M059J (cell line): ENCODE data around the gene GALNT16. TPM values are rescaled to one million over a fixed set of nuclear protein-coding genes. Genes with fewer than 3 reads are reported as not detected.
"Not testable (repeated sequence)": the region's sequence is repeated elsewhere in the genome, so short reads cannot be mapped to it uniquely, and the experiment has no call there.

ENCODE experiments used
- DNase-seq: peaks from one replicate; pipeline ENCODE4 v3.0.0-alpha.2; 2012; ENCODE audit warnings: low read depth
- total RNA-seq: library from RNA; depleted of rRNA; stranded (reverse); fragments of >200 nt; shearing (Covaris generic); gene quantifications from 2 replicates; pipeline ENCODE4 v1.2.3, GENCODE V29; 2014

GALNT16 gene
- total RNA-seq, 1 experiment from 2014 or later, result 0.30 TPM

DNA sequence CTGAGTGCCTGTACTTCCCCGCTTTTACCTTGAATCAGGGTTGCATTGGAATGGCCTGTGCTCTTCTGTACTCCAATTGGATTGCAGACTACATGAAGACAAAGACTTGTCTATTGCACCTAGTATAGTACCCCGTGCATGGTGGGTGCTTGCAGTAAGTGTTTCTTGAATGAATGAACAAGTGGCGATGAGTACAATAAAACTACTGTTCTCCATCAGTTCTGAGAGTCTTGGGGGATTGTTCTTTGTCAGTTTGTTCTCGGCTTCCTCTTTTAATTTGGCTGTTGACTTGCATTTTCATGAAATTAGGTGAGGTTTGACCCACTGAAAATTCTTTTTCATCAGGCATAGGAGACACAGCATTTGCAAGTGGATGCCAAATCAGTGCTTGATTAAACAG is 104.0 kb downstream of the GALNT16 start:
- DNase-seq, result no peak

DNA sequence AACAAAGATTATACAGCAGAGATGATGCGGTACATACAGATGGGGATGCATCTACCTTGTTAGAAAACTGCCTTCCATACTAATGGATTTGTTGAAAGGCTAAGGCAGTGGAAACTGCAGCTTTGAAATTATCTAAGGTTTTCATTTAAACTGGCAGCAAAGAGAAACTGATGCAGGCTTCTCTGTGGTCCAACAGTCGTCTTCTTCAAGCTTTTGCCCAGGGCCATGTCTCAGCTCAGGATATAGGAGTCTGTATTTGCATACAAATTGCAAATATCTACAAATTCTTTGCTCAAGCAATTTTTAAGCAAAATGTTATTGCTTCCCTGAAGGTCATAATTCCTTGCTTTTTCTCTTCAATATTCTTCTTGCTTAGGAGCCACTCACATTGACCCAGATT is 104.4 kb downstream of the GALNT16 start:
- no peak for DNase-seq

DNA sequence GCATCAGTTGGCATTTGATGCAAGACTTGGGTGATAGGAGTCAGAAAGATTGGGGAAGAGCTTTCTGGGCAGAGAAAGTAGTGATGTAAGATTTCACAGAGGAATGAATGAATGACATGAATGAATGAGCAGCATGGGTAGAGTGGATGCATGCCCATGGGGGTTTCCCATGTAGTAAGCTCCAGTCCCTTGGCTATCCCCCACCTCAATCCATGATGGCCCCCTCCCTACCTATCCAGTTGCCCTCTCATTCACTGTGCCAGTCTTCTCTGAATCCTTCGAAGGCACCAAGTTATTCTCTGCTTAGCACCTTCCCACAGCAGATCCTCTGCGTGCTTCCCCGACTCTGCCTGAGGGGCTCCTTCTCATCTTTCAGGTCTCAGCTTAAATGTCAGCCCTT is 106.1 kb downstream of the GALNT16 start:
- no peak for DNase-seq

DNA sequence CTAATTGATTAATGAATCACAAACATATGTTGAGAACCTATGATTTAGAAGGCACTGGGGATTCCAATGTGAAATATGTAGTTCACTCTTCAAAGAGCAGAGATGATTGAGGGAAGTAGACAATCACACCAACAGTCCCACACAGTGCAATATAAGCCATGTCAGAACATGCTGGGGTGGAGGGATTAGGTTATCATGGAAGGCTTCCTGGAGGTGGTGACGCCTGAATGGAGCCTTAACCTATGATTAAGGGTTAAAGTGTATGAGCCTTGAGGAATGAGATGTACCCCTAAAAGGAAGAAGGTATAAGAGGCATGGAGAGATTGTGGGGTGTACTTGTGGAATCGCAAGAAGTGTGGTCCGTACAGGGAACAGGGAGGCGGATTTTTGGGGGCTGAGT is 106.8 kb downstream of the GALNT16 start:
- DNase-seq, result no peak

DNA sequence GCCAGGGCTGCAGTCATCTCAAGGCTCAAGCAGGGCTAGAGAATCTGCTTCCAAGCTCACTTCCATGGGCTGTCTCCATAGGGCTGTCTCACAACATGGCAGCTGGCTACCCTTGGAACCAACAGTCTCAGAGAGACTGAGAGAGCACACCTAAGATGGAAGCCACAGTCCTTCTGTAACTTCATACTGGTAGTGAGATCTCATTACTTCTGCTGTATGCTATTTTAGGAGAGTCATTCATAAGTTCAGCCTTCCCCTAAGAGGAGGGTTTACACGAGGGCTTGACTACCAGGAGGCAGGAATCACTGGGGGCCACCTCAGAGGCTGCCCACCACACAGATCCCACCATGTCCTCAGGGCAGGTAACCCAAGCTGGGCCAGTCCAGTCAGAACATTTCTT is 108.4 kb downstream of the GALNT16 start:
- DNase-seq, result no peak

DNA sequence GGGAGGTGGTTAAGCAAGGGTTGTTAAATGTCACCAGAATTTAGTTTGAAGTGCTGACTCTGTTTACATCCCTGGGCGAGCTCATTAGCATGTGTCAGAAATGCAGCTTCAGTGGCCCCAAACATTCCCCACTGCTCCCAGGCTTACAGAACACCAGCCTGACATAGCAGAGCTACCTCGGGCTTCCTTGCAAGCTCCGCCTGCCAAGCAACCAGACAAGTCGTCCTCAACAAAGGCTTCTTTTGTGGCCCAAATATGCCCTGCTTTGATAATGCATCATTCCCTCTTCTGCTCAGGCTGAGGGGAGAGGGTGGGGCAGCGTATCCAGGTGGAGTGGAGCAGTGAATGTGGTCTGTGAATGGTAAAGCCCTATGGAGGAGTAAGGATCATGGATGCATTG is 110.1 kb downstream of the GALNT16 start:
- DNase-seq, result no peak

DNA sequence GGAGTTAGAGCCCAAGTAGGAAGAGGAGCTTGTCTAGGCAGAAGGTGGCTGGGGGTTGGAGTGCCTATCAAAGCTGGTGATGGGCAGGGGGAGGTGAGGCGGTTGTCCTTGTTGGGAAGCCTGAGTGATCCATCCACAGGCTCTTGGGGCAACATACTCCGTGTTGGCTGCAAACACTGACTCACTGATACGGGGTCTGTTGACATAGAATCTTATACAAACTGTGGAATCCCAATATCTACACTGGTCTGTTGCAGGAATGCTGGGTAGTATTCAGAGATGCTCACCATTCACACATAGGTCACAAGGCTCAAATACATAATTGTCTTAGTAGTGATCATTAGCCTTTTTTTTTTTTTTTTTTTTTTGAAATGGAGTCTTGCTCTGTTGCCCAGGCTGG is 112.2 kb downstream of the GALNT16 start:
- DNase-seq, result no peak

DNA sequence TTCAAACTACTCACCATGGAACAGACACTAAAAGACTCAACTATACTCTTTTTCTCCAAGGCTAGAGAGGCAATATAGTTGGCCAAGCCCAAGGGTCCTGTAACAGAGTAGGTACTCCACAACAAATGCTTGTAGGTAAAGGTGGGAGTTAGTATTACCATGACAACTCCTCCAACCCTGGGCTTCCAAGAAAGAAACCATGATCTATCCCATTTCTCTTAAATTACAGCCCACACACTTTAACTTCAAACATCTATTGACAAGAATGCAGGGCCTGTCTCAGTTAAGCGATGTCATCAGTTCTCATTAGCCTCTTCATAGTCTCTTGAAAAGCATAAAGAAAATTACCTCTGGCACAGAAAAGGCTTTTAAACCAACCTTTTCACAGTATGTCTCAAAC is 113.1 kb downstream of the GALNT16 start:
- DNase-seq, result no peak

DNA sequence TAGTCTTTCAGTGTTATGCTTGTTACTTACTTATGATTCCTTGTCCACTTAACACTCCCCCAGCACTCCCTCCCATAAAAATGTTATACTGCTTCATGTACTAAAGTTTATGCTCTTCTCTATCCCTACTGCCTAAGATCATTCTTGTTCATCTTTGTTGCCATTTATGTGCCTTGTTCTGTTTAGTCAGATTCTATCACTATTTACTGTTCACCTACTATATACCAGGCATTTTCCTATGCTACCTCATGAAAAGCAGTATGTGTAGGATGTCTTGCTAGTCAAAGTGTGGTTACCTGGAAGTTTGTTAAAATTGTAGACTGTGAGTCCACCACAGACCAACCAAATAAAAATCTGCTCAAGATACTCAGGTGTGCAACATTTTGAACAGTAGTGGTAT is 114.3 kb downstream of the GALNT16 start:
- DNase-seq, result no peak

DNA sequence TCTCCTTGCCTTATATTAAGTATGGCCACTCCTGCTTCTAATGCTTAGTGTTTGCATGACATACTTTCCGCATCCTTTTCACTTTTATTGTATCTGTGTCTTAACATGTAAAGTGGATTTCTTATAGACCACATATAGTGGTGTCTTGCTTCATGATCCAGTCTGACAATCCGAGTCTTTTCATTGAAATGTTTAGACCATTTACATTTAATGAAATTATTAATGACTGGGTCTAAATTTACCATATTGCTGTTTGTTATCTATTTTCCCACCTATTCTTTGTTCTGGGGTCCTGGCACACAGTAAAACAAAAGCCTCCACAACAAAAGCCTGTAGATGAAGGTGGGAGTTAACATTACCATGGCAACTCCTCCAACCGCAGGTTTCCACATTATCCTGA is 115.2 kb downstream of the GALNT16 start:
- no peak for DNase-seq

DNA sequence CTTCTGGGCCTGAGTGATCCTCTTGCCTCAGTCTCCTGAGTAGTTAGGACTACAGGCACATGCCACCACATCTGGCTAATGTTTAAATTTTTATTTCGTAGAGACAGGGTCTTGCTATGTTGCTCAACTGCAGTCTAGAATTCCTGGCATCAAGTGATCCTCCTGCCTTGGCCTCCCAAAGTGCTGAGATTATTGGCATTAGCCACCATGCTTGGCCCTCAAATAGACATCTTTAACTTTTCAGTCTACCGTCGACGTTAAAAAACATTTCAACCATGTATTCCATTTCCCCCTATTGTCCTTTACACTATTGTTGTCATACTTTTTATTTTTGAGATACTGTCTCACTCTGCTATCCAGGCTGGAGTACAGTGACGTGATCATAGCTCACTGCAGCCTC is 115.8 kb downstream of the GALNT16 start:
- DNase-seq, result no peak

DNA sequence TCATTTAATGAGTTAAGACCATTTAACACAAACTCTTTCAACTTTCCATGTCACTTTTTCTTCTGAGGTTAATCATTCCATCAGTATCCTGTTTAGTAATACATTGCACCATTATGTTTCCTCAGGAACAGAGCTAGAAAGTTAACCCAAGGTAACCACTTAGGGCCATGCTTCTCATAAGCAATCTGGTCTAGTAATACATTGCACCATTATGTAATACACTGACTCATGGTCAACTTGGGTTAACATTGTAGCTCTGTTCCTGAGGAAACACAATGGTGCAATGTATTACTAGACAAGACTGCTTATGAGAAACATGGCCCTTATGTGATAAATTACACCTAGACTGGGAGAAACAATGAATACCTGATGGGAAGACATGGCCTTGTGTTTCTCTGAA is 116.5 kb downstream of the GALNT16 start:
- DNase-seq, result peak; percentile 37

DNA sequence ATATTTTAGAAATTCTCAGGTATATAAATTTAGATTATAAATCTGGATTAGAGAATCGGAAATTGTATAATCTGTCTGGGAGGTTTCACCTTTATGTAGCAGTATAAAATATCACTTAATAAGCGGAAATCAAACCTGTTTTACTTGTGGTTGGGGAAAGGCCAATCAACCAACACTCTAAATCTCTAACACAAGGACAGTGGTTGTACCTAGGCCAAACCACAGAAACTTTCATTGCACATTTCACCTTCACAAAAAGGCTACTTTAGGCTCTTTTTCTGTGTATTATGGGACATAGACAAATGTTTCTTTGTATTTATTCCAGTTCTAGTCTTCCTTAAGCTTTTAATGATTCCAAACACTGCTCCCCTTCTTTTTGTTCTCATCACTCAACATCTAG is 118.3 kb downstream of the GALNT16 start:
- DNase-seq, result no peak

DNA sequence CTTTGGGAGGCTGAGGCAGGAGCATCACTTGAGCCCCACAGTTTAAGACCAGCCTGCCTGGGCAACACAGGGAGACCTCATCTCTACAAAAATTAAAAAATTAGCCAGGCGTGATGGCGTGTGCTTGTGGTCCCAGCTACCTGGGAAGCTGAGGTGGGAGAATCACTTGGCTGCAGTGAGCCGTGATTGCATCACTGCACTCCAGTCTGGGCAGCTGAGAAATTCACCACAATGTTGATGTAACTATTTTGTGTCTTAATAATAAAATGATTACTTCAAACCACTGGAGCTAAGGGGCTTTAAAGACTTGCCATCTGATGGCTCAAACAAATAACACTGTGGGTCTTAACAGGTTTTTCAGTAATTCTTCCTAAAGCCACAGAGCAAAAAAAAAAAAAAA is 127.4 kb downstream of the GALNT16 start:
- DNase-seq, result no peak

DNA sequence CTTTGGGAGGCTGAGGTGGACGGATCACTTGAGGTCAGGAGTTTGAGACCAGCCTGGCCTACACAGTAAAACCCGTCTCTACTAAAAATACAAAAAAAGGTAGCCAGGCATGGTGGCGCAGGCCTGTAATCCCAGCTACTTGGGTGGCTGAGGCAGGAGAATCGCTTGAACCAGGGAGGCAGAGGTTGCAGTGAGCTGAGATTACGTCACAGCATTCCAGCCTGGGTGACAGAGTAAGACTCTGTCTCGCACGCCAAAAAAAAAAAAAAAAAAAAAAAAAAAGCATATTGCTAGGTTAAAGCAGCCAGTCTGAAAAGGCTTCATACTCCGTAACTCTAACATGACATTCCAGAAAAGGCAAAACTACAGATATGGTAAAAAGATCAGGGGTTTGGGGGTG is 131.4 kb downstream of the GALNT16 start:
- not testable (repeated sequence) for DNase-seq

DNA sequence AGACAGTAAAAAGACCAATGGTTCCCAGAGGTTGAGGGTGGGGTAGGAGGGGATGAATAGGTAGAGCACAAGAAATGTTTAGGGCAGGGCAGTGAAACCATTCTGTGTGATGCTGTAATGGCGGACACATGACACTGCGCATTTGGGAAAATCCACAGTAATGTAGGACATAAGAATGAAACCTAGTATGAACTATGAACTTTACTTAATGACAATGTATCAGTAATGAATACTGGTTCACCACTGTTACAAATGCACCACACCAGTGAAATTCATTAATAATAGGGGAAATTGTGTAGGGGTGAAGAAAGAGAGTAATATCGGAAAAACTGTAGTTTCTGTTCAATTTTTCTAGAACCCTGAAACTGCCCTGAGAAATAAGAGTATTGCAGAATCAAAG is 132.5 kb downstream of the GALNT16 start:
- DNase-seq, result no peak

DNA sequence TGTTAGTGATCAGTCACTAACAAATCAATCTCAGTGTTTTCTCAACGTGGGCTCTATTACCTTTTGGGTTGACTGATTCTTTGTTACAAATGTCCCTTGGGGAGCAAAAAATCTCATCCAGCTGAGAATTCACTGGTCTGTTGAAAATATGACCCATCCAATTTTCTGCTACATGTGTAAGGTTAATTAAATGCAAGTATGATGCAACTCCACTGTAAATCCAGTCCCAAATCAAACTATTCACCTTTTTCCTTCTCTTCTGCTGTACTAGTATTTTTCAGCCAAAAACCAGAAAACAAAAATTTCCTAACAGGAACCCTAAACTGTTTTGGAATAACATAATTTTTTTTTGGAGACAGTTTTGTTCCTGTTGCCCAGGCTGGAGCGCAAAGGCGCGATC is 136.0 kb downstream of the GALNT16 start:
- DNase-seq, result no peak

DNA sequence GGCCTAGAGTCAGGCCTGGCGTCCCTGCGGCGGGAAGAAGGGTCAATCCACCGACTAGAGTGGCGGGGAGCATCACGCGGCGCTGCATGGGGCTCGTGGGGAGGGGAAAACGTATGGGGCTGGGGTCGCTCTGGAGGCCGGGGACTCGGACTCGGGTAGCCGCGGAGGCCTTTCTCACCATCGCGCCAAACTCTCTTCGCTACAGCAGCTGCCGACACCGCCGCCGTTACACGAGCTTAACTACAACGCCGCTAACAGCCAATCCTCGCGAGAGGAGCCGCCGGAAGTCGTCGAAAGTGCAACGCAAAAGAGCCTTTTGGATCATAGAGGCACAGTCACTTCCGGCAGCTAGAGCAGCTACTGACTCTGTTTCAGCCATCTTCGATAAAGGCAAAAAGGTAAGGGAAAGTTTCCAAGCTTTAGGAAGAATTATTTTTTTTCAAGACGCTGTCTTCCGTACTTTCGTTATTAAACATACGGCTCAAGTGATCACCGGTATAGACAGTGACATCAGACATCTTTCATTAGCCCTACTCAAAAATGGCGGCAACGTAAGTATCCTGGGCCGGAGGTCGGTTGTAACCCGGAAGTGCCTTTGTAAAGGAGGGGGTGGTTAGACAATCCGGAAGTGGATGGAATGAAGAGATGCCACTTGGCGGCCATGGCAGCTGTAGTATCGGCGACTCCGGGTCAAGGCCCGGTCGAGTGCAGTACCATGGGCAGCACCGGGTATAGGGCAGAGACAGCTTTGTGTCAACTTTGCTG is 138.3 kb downstream of the GALNT16 start, which contains the start of the genes ERH and SLC39A9:
ERH (minus strand) TSS at position 247 of the 765 bp plus-strand sequence; CDS start at position 181, 66 bp downstream.
SLC39A9 (plus strand) TSS at position 640 of the 765 bp plus-strand sequence. CDS start 678 bp downstream, outside the sequence.
- DNase-seq, result peak; percentile 96

DNA sequence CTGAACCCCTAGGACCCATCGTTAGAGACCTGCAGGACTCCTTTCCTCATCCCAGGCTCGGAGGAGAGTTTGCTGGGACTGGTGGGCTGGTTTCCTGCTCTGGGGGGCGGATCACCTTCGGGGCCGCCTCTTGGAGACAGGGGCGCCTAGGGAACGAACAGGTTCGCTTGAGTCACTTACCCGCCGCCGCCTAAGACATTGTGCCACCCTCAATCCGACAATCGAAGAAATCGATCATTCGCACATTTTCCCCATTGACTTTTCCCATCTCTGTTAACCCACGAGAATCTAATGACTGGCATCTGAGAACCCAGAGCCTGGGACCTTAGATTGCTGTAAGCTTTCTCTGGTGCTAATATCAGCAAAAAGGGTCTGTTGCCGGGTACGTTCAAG is 138.9 kb downstream of the GALNT16 start:
- no peak for DNase-seq

DNA sequence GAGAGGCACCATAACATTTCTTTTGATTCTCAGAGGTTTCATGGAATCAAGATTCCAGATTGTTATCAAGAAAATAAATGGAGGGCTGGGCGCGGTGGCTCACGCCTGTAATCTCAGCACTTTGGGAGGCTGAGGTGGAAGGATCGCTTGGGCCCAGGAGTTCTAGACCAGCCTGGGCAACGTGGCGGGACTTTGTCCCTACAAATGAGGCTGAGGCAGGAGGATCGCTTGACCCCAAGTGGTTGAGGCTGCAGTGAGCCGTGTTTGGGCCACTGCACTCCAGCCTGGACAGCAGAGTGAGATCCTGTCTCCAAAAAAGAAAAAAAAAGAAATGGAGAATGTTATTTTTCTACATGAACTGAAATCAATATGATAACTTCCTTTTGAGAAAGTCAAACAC is 139.8 kb downstream of the GALNT16 start:
- DNase-seq, result no peak

DNA sequence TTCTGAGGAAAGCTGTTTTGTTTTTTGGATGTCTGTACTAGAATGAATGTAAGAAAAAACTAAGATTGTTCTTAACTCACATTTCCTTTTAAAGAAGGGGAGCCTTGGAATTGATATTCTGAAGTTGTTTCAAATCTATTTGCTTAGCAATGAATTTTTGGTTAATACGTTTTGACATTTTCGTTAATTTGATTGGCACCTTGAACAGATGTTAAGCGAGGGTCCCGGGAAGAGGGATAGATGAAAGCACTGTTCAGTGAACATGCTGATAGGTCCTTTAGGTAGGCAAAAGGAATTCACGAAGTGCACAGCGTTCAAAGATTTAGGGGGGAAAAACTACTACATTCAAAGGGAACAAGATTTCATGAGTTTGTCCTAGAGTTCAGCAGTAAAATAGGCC is 140.2 kb downstream of the GALNT16 start:
- DNase-seq, result no peak

DNA sequence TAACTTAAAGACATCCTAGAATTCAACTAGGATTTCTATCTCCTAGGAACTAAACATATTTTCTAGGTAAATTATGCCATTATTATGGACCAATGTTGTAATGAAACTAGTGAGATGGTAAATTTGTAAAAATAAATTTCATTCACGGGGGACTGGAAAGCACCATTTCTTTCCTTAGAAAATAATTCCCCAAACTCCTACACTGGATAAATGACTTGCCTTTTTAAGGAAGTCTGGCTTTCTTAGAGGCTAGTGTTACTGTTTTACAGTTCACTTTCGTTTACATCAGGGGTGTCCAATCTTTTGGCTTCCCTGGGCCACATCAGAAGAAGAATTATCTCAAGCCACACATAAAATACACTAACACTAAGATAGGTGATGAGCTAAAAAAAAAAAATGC is 141.9 kb downstream of the GALNT16 start:
- DNase-seq, result no peak

DNA sequence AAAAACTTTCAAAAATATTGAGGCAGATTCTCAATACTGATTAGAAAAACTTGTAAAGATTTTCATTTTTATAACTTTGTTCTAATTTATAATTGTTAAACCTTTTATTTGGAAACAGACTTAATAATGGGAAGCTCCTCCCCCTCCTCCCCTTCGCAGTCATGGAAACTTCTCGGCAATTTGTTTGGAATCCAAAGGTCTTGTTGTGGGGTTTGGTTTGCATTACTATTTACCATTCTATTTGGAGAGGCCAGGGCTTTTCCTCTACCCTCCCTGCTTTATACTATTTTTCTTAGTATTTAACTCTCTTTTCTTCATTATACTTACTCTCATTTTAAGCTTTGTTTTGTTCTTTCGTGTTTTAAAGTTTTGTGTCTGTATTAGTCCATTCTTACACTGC is 144.5 kb downstream of the GALNT16 start:
- DNase-seq, result no peak

DNA sequence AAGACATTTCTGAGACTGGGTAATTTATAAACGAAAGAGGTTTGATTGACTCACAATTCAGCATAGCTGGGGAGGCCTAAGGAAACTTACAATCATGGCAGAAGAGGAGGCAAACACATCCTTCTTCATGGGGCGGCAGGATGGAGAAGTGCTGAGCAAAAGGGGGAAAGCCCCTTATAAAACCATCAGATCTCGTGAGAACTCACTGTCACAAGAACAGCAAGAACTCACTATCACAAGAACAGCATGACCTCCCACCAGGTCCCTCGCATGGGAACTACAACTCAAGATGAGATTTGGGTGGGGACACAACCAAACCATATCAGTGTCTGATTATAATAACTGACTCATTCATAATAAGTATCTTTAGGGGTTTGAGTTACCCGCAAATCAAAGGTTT is 144.9 kb downstream of the GALNT16 start:
- DNase-seq, result no peak
